Measurements from ENCODE around the gene SLC9A9.

Gene SLC9A9

DNA sequence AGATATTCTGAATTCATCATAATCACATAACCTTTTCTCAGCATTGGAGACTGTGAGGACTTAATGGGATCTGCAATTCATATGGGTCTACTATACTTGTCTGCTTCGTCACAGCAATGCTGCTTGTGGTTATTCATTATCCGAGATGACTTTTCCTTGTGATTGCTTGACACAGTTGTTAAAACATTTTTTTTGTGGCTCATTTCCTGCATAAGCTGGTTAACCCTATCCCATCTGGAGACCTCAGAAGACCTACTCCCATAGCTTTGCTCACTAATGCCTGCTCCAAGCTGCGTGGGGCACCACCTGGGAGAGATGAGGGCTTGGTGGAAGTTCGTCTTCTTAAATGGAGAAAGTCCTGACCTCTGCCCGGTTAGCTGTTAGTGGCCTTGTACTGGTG lies 367.9 kb downstream of the SLC9A9 start:
- H3K4me3 ChIP-seq (ENCODE audit: low read length), result no peak overlapping the region
- TF ChIP-seq, protein P1, sequence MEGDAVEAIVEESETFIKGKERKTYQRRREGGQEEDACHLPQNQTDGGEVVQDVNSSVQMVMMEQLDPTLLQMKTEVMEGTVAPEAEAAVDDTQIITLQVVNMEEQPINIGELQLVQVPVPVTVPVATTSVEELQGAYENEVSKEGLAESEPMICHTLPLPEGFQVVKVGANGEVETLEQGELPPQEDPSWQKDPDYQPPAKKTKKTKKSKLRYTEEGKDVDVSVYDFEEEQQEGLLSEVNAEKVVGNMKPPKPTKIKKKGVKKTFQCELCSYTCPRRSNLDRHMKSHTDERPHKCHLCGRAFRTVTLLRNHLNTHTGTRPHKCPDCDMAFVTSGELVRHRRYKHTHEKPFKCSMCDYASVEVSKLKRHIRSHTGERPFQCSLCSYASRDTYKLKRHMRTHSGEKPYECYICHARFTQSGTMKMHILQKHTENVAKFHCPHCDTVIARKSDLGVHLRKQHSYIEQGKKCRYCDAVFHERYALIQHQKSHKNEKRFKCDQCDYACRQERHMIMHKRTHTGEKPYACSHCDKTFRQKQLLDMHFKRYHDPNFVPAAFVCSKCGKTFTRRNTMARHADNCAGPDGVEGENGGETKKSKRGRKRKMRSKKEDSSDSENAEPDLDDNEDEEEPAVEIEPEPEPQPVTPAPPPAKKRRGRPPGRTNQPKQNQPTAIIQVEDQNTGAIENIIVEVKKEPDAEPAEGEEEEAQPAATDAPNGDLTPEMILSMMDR (IDR thresholded peaks at IDR 0.05; ENCODE audit: insufficient read depth, low read depth, low read length, missing control alignments), result no peak
- DNase-seq (ENCODE audit: low read depth), result peak; percentile 7

DNA sequence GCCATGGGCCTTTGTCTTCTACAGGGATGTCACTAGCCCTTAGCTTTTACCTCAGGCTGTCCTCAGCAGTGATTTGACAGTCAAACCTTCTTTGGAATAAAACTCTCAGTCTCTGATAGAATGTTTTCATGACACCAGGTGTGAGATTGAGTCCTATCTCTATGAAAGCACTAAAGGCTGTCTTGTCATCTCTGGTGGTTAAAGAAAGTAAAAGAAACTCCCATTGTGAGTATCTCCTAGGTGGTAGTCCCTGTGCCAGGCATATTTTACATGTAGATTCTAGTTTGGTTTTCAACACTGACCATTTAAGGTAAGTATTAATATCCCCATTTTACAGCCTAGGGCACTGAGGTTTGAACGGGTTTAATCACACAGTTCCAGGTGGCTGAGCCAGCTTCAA lies 368.5 kb downstream of the SLC9A9 start:
- no peak for DNase-seq (ENCODE audit: low read depth)
- TF ChIP-seq, protein P1 (IDR thresholded peaks at IDR 0.05; ENCODE audit: insufficient read depth, low read depth, low read length, missing control alignments), result no peak
- H3K4me3 ChIP-seq (ENCODE audit: low read length), result no peak overlapping the region

DNA sequence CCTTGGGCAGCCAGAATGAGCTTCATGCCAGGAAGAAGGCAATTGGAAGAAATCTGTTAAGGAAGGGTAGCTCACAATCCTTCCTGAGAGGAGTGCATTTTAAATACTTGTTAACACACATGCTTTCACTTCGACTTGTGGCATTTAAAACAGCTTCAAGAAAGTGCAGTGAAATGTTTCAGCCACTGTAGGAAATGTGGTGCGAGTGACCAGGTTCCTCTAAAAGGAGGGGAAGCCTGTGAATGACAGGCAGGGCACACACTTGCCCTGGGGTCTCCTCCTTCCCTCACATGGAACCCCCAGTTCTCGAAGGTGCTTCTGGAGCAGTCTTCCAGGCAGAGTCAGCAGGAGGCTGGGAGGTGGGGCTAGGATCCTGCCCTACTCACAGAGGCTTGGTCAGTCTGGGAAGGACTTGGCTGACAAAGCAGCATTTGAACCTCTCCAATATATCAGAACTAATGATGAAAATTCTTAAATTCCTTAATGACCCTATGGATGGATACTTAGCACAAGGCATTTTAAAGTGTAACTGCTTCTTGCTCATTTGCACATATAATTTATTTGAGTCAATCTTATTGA lies 370.1 kb downstream of the SLC9A9 start:
- DNase-seq (ENCODE audit: low read depth), result no peak
- H3K4me3 ChIP-seq (ENCODE audit: low read length), result no peak overlapping the region
- TF ChIP-seq, protein P1 (IDR thresholded peaks at IDR 0.05; ENCODE audit: insufficient read depth, low read depth, low read length, missing control alignments), result no peak

DNA sequence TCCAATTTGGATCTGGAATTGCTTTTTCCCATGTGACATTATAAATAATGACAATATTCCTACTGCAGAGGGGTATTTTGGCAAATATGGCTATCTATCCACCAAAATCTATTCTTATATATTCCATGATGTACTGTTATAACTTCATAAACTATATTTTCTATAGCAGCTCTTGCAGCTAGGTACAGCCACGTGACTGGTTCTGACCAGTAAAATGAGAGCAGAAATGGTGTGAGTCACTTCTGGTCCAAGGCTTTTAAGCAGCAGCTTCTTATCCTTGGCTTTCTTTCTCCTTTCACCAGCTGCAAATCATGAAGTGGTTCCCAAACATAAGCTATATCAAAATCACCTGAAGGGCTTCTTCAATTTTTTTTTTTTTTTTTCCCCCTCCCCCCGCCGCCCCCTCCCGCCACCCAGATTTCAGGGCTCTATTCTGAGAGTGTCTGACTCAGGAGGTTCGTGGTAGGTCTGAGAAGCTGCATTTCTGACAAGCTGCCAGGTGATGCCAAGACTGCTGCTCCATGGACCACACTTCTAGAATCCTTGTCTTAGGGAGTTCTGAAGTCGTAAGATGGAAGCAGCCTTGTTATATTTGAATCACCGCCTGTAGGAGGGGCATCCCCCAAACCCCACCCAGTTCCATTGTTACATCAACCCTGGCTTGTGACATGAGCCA lies 371.2 kb downstream of the SLC9A9 start:
- DNase-seq (ENCODE audit: low read depth), result peak; percentile 13
- TF ChIP-seq, protein P1 (IDR thresholded peaks at IDR 0.05; ENCODE audit: insufficient read depth, low read depth, low read length, missing control alignments), result no peak
- H3K4me3 ChIP-seq (ENCODE audit: low read length), result no peak overlapping the region

DNA sequence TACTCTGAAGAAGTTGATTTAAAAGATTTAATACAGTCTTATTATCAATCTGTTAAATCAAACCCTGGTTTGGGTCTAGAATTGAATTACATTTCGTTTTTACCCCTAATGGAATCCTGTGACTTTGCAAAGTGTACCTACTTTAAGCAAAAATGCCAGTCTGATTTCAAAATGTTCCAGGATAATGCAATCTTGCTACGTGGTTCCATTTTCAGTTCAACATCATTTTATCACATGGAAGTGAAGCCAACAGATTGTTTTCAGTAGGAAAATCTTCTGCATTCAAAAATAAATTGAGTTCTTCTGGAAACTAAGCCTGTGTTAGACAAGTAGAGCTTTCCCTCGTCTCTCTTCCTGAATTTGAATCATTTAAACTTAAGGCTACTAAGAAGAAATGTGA lies 372.3 kb downstream of the SLC9A9 start:
- no peak overlapping the region for H3K4me3 ChIP-seq (ENCODE audit: low read length)
- DNase-seq (ENCODE audit: low read depth), result no peak
- TF ChIP-seq, protein P1 (IDR thresholded peaks at IDR 0.05; ENCODE audit: insufficient read depth, low read depth, low read length, missing control alignments), result no peak

DNA sequence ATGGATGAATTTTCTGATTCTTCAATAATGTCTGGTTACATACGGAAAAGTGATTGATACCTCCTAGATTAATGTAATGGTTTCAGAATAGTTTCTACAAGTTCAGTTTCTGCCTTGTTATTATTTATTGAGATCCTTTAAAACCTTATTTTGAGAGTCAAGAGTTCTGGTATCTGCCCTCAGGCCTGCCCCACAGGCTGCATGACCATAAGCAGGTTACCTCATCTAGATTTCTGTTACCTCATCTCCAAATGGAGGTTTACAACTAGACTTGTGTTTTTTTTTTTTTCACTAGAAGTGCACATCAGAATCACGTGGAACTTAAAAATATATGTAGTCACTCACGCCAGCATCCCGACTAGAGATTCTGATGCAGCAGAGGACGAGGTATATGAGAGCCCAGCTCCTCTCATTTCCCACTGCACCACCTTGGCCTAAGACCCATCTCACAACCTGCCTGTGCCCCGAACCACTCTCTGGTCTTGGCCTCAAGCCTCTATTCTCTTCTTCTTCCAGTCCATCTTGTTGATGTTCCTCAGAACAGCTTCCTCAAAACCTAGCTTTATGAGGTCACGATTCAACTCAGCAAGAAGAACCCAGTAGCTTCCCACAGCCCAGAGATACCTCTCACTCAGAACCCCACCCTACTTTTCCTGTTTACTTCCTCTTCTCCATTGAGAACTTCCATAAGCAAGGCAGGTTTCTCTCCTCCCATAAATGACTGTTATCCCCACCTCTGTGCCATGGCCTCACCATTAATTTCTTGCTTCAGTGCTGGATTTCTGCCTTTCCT lies 375.3 kb downstream of the SLC9A9 start:
- TF ChIP-seq, protein P1 (IDR thresholded peaks at IDR 0.05; ENCODE audit: insufficient read depth, low read depth, low read length, missing control alignments), result no peak
- no peak for DNase-seq (ENCODE audit: low read depth)
- no peak overlapping the region for H3K4me3 ChIP-seq (ENCODE audit: low read length)

Data from epithelial cell of esophagus (primary cell).